ENCODE measurements around the gene EVA1A.
"Not testable (repeated sequence)": the region's sequence is repeated elsewhere in the genome, so short reads cannot be mapped to it uniquely, and the experiment has no call there.

EVA1A gene

GRCh38 chr2:75494137-75494769 lies 66.5 kb downstream of the EVA1A start:
- in situ Hi-C loops (cut with HindIII; ENCODE audit: low sequenced_read_pairs) = no loop called here

GRCh38 chr2:75493230-75493629 lies 67.5 kb downstream of the EVA1A start:
- in situ Hi-C loops (cut with HindIII; ENCODE audit: low sequenced_read_pairs) = no loop called here

GRCh38 chr2:75491129-75491753 lies 69.5 kb downstream of the EVA1A start:
- in situ Hi-C loops (cut with HindIII; ENCODE audit: low sequenced_read_pairs) = no loop called here

- in situ Hi-C loops (cut with HindIII; ENCODE audit: low sequenced_read_pairs) = loop anchor here (10.0 kb wide), 1 partner anchor 115 kb away; no protein-coding TSS in a partner anchor
Measured at GRCh38 chr2:75489721-75490120, 71.0 kb downstream of the EVA1A start.

- in situ Hi-C loops (cut with HindIII; ENCODE audit: low sequenced_read_pairs) = loop anchor here (10.0 kb wide), 1 partner anchor 117 kb away; no protein-coding TSS in a partner anchor
Measured at GRCh38 chr2:75488157-75488556, 72.6 kb downstream of the EVA1A start.

GRCh38 chr2:75486735-75487134 lies 74.0 kb downstream of the EVA1A start:
- in situ Hi-C loops (cut with HindIII; ENCODE audit: low sequenced_read_pairs) = loop anchor here (10.0 kb wide), 1 partner anchor 118 kb away; no protein-coding TSS in a partner anchor

GRCh38 chr2:75484840-75485239 lies 75.9 kb downstream of the EVA1A start:
- in situ Hi-C loops (cut with HindIII; ENCODE audit: low sequenced_read_pairs) = loop anchor here (10.0 kb wide), 1 partner anchor 120 kb away; no protein-coding TSS in a partner anchor

- in situ Hi-C loops (cut with HindIII; ENCODE audit: low sequenced_read_pairs) = loop anchor here (10.0 kb wide), 1 partner anchor 121 kb away; no protein-coding TSS in a partner anchor
Measured at GRCh38 chr2:75483878-75484277, 76.9 kb downstream of the EVA1A start.

- in situ Hi-C loops (cut with HindIII; ENCODE audit: low sequenced_read_pairs) = loop anchor here (10.0 kb wide), 1 partner anchor 122 kb away; no protein-coding TSS in a partner anchor
Measured at GRCh38 chr2:75482398-75482797, 78.3 kb downstream of the EVA1A start.

- in situ Hi-C loops (cut with HindIII; ENCODE audit: low sequenced_read_pairs) = loop anchor here (10.0 kb wide), 1 partner anchor 124 kb away; no protein-coding TSS in a partner anchor
Measured at GRCh38 chr2:75480971-75481836, 79.5 kb downstream of the EVA1A start.

- in situ Hi-C loops (cut with HindIII; ENCODE audit: low sequenced_read_pairs) = not testable (repeated sequence)
Measured at GRCh38 chr2:75477696-75478095, 83.0 kb downstream of the EVA1A start.

GRCh38 chr2:75476761-75477160 lies 84.0 kb downstream of the EVA1A start:
- in situ Hi-C loops (cut with HindIII; ENCODE audit: low sequenced_read_pairs) = no loop called here

GRCh38 chr2:75475976-75476375 lies 84.8 kb downstream of the EVA1A start:
- in situ Hi-C loops (cut with HindIII; ENCODE audit: low sequenced_read_pairs) = no loop called here

GRCh38 chr2:75475049-75475448 lies 85.7 kb downstream of the EVA1A start:
- in situ Hi-C loops (cut with HindIII; ENCODE audit: low sequenced_read_pairs) = no loop called here

- in situ Hi-C loops (cut with HindIII; ENCODE audit: low sequenced_read_pairs) = no loop called here
Measured at GRCh38 chr2:75474115-75474514, 86.6 kb downstream of the EVA1A start.

- in situ Hi-C loops (cut with HindIII; ENCODE audit: low sequenced_read_pairs) = no loop called here
Measured at GRCh38 chr2:75466708-75467311, 93.9 kb downstream of the EVA1A start.

- in situ Hi-C loops (cut with HindIII; ENCODE audit: low sequenced_read_pairs) = no loop called here
Measured at GRCh38 chr2:75465317-75465984, 95.3 kb downstream of the EVA1A start.

- in situ Hi-C loops (cut with HindIII; ENCODE audit: low sequenced_read_pairs) = loop anchor here (5.0 kb wide), 2 partner anchors 48 to 98 kb away; partner anchors contain the start of gene EVA1A
Measured at GRCh38 chr2:75464348-75464946, 96.3 kb downstream of the EVA1A start.

- in situ Hi-C loops (cut with HindIII; ENCODE audit: low sequenced_read_pairs) = loop anchor here (5.0 kb wide), 2 partner anchors 50 to 100 kb away; partner anchors contain the start of gene EVA1A
Measured at GRCh38 chr2:75462721-75463120, 98.0 kb downstream of the EVA1A start.

- in situ Hi-C loops (cut with HindIII; ENCODE audit: low sequenced_read_pairs) = loop anchor here (5.0 kb wide), 2 partner anchors 50 to 100 kb away; partner anchors contain the start of gene EVA1A
Measured at GRCh38 chr2:75462206-75462605, 98.5 kb downstream of the EVA1A start.

Measured in endothelial cell of hepatic sinusoid (primary cell).